Inferior parietal cortex (tissue), 1 donor: ENCODE results near the gene U2AF1L4.
"Not testable (repeated sequence)": the region's sequence is repeated elsewhere in the genome, so short reads cannot be mapped to it uniquely, and the experiment has no call there.

Experiments
- DNase-seq: peaks from one replicate; pipeline ENCODE4 v3.0.0-alpha.2; 2016; ENCODE audit errors: extremely low spot score

U2AF1L4 gene

DNA sequence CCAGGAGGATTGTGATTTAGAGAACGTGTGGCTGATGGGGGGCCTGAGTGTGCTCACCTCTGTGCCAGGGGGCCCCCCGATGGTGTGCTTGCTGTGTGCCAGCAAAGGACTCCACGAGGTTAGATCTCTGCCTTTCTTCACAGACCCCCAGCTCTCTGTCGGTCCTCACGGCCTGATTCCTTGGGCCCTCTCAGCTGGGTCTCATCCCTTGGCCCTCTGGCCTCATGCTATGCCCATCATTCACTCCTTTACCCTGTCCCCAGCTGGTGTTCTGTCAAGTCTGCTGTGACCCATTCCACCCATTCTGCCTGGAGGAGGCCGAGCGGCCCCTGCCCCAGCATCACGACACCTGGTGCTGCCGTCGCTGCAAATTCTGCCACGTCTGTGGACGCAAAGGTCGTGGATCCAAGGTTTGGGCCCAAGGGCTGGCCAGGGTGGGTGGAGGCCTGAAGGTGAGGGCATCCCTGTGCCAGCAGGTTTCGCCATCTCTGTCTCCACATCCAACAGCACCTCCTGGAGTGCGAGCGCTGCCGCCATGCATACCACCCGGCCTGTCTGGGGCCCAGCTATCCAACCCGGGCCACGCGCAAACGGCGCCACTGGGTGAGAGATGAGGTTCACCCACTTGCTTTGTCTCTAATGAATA, 19.9 kb downstream of the U2AF1L4 start:
- DNase-seq, result no peak

DNA sequence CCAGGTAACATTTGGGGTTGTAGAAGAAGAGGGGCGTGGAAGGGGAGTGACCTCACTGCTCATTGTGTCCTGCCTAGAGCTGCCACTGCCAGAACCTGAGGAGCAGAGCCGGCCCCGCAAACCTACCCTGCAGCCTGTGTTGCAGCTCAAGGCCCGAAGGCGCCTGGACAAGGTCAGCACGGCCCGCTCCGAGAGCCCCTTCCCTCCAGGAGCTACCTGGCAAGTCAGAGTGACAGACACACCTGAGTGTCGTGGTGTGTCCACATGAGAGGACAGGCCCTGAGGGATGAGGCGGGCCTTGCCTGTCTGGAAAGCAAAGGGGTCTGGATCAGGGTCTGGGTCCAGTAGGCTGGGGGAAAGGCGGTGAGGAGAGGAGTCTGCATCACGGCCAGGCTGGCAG, 20.7 kb downstream of the U2AF1L4 start:
- no peak for DNase-seq

DNA sequence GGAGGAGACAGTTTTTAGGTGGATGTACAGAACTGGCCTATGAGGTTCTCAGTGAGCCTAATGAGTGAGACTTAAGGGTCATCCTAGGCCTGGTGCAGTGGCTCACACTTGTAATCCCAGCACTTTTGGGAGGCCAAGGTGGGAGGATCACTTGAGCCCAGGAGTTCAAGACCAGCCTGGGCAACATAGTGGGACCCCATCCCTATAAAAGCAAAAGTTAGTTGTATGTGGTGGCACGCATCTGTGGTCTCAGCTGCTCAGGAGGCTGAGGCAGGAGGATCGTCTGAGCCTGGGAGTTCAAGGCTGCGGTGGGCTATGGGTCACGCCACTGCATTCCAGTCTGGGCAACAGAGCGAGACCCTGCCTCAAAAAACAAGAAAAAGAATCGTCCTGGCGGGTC, 21.1 kb downstream of the U2AF1L4 start:
- DNase-seq, result not testable (repeated sequence)

DNA sequence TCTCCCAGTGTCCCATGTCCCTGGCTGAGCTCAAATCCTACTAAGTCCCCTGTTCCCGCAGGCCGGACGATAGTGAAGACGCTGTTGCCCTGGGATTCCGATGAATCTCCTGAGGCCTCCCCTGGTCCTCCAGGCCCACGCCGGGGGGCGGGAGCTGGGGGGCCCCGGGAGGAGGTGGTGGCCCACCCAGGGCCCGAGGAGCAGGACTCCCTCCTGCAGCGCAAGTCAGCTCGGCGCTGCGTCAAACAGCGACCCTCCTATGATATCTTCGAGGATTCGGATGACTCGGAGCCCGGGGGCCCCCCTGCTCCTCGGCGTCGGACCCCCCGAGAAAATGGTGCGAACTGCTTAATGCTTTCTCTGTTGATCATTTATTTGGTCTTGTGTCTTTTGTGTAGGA, 21.5 kb downstream of the U2AF1L4 start:
- no peak for DNase-seq

DNA sequence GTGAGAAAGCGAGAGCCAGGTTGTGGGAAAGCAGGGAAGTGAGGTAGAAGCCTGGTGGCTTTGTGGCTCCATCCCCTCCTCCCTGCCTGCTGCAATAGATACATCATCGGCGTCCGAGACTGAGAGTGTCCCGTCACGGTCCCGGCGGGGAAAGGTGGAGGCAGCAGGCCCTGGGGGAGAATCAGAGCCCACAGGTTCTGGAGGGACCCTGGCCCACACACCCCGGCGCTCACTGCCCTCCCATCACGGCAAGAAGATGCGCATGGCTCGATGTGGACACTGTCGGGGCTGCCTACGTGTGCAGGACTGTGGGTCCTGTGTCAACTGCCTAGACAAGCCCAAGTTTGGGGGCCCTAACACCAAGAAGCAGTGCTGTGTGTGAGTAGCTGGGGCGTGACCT, 22.3 kb downstream of the U2AF1L4 start:
- DNase-seq, result no peak

DNA sequence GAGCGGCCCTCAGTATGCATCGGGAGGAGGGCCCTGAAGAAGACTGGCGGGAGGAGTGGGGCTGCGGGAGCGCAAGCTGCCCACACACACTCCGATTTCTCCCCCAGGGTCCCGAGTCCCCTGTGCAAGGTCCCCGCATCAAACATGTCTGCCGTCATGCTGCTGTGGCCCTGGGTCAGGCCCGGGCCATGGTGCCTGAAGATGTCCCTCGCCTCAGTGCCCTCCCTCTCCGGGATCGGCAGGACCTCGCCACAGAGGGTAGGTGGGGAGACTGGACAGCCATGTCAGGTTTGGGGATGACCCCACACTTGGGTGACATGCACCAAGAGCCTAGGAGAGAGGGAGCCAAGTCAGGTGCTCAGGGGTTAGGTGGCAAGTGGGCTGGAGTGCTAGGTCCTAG, 22.8 kb downstream of the U2AF1L4 start:
- DNase-seq, result no peak

DNA sequence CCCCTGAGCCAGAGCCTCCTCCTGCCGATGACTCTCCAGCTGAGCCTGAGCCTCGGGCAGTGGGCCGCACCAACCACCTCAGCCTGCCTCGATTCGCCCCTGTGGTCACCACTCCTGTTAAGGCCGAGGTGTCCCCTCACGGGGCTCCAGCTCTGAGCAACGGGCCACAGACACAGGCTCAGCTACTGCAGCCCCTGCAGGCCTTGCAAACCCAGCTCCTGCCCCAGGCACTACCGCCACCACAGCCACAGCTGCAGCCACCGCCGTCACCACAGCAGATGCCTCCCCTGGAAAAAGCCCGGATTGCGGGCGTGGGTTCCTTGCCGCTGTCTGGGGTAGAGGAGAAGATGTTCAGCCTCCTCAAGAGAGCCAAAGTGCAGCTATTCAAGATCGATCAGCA, 23.8 kb downstream of the U2AF1L4 start:
- no peak for DNase-seq

DNA sequence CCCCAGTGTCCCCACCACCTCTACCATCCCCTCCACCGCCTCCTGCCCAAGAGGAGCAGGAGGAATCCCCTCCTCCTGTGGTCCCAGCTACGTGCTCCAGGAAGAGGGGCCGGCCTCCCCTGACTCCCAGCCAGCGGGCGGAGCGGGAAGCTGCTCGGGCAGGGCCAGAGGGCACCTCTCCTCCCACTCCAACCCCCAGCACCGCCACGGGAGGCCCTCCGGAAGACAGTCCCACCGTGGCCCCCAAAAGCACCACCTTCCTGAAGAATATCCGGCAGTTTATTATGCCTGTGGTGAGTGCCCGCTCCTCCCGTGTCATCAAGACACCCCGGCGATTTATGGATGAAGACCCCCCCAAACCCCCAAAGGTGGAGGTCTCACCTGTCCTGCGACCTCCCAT, 24.6 kb downstream of the U2AF1L4 start:
- DNase-seq, result no peak

DNA sequence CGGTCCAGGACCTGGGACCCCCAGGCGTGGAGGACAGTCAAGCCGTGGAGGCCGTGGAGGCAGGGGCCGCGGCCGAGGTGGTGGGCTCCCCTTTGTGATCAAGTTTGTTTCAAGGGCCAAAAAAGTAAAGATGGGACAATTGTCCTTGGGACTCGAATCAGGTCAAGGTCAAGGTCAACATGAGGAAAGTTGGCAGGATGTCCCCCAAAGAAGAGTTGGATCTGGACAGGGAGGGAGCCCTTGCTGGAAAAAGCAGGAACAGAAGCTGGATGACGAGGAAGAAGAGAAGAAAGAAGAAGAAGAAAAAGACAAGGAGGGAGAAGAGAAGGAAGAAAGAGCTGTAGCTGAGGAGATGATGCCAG, 25.1 kb downstream of the U2AF1L4 start:
- DNase-seq, result no peak

DNA sequence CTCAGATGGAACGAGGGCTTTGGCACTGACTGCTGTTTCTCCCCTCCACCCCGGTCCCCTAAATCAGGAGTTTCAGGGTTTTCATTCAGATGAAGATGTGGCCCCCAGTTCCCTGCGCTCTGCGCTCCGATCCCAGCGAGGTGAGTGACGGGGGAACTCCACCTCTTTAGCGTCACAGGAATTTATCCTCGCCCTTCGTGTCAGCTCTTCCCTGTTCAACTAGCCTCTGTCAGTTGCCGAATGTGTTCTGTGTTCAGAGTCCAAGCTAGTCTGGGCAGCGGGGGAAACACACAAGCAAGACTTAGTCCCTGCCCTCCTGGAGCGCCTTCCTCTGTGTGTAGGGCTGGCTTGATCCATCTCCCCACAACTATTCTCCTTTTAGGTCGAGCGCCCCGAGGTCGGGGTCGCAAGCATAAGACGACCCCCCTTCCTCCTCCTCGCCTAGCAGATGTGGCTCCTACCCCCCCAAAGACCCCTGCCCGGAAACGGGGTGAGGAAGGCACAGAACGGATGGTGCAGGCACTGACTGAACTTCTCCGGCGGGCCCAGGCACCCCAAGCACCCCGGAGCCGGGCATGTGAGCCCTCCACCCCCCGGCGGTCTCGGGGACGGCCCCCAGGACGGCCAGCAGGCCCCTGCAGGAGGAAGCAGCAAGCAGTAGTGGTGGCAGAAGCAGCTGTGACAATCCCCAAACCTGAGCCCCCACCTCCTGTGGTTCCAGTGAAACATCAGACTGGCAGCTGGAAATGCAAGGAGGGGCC, 25.6 kb downstream of the U2AF1L4 start:
- DNase-seq, result no peak

DNA sequence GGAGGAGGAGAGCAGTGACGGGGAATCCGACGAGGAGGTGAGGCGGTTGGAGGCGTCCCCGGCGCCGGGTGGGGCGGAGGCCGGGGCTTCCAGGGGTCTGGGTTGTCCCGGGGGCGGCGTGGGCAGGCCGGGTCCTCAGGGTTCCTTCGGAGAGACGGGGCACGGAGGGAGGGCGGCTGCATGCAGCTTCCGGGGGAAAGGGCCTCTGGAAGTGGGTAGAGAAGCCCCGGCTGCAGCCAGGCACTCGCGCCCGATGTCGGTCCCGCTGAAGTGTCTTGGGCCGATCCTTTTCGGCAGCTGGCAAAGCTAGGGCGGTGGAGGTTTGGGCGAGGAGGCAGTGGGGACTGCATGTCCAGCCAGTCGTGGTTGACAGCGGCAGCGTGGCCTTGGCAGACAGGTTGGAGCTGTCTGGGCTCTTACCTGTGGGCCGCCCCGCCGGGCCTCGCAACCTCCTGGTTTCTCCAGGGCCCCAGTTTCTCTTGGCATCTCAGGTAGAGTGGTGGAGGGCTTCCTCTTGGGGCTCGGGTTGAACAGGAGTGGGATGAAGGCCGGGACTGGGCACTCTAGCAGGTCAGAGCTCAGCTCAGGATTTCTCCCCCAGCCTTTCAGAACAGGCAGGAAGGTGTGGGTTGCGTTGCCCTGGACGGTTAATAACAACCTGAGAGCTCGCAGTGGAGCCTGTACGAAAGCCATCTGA, 26.7 kb downstream of the U2AF1L4 start:
- DNase-seq, result no peak

DNA sequence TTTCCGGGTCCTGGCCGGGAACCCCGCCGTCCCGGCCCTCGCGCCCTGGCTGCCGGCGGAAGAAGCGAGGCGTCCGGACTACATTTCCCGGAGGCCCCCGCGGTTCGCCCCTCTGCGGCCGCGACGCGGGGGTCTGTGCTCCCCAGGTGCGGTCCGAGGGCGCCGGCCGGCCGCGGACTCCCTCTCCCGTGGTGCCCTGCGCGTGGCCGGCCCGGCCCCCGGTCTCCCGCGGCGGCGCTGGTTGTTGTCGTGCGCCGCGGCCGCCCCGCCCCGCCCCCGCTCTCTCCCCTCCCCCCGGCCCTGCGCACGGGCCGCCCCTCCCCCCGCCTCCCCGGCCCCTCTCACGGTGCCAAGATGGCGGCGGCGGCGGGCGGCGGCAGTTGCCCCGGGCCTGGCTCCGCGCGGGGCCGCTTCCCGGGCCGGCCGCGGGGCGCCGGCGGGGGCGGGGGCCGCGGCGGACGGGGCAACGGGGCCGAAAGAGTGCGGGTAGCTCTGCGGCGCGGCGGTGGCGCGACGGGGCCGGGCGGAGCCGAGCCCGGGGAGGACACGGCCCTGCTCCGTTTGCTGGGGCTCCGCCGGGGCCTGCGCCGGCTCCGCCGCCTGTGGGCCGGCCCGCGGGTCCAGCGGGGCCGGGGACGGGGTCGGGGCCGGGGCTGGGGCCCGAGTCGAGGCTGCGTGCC, 27.4 kb downstream of the U2AF1L4 start, which contains the start of gene KMT2B:
Gene KMT2B, plus strand, starts transcription at position 339 of the 680 bp plus-strand sequence. Its CDS starts 16 bp downstream, at position 355.
- no peak for DNase-seq

DNA sequence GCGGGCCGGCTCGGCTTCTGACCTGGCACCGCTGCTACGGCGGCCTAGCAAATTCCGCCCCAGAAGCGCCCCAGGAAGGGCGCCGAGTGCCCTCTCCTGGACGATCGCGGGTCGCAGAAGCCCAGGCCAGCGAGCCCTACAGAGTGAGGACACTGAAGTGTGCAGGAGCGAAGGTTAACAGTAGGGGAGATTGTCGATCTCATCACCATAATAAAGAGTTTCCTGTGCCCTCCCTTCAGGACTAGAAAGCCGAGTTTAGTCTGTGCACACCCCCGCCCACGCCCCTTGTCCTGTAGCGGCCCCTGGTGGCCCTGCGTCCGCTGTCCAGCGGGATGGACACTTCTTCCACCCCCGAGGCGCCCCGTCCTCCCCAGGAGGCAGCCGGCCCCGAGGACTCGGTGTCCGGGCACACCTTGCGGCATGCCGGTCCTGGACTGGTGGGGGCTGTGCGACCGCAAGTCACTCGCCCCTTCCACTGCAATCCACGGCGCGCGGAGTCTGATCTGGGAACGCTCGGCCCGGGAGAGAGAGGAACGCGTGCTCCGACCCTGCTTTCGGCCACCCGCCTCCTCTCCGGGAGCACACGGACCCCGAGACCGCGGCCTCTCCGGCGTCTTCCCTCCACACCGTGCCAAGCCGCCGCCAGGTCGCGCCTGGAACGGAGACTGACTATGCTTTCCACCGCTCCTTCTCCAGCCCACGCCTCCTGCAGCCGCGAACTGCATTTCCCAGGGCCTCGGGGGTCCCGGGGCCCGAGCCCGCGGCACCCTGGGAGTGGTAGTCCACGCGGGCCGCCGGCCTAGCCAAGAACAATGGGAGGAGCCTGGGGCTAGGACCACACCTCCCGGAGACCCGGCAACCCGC, 28.2 kb downstream of the U2AF1L4 start:
- DNase-seq, result peak; percentile 92

DNA sequence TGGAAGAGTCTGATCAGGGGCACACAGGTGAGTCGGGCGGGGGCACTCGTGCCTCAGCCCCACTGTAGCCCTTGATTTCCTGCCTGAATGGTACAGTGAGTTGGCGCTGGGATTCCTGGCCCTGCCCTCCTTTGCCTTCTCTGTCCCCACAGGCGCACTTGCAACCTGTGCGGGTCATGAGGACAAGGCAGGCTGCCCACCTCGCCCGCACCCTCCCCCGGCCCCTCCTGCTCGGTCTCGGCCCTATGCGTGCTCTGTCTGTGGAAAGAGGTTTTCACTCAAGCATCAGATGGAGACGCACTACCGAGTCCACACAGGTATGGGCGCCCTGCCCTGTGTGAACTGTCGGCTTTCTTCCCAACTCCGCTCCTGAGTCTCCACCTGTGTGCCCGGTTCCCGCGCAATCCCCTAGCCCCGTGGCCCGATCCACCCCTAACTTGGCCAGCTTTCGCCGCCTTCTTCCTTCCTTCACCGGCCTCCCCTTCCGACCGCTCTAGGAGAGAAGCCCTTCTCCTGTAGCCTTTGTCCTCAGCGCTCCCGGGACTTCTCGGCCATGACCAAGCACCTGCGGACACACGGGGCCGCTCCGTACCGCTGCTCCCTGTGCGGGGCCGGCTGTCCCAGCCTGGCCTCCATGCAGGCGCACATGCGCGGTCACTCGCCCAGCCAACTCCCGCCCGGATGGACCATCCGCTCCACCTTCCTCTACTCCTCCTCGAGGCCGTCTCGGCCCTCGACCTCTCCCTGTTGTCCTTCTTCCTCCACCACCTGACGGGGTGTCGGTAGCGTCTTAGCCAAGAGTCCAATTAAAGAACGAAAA, 29.0 kb downstream of the U2AF1L4 start:
- no peak for DNase-seq

DNA sequence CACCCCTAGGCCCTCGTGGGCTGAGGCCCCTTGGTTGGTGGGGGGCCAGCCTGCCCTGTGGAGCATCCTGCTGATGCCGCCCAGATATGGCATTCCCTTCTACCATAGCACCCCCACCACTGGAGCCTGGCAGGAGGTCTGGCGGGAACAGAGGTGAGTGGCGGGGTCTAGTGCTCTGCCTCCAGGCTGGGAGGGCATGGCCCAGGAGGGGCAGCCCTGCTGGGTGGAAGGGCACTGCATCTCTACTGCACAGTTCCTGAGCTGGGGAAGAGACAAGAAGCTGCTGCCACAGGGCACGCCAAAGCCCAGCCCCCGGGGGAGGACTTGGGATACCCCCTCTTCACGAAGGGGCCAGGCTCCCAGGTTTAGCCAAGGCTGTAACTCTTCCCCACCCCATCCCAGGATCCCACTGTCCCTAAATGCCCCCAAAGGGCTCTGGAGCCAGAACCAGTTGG, 29.8 kb downstream of the U2AF1L4 start:
- no peak for DNase-seq

DNA sequence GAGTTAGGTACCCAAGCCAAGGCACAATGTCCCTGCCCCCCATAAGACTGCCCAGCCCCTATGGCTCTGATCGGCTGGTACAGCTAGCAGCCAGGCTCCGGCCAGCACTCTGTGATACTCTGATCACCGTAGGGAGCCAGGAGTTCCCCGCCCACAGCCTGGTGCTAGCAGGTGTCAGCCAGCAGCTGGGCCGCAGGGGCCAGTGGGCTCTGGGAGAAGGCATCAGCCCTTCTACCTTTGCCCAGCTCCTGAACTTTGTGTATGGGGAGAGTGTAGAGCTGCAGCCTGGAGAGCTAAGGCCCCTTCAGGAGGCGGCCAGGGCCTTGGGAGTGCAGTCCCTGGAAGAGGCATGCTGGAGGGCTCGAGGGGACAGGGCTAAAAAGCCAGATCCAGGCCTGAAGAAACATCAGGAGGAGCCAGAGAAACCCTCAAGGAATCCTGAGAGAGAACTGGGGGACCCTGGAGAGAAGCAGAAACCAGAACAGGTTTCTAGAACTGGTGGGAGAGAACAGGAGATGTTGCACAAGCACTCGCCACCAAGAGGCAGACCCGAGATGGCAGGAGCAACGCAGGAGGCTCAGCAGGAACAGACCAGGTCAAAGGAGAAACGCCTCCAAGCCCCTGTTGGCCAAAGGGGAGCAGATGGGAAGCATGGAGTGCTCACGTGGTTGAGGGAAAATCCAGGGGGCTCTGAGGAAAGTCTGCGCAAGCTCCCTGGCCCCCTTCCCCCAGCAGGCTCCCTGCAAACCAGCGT, 30.4 kb downstream of the U2AF1L4 start:
- no peak for DNase-seq

DNA sequence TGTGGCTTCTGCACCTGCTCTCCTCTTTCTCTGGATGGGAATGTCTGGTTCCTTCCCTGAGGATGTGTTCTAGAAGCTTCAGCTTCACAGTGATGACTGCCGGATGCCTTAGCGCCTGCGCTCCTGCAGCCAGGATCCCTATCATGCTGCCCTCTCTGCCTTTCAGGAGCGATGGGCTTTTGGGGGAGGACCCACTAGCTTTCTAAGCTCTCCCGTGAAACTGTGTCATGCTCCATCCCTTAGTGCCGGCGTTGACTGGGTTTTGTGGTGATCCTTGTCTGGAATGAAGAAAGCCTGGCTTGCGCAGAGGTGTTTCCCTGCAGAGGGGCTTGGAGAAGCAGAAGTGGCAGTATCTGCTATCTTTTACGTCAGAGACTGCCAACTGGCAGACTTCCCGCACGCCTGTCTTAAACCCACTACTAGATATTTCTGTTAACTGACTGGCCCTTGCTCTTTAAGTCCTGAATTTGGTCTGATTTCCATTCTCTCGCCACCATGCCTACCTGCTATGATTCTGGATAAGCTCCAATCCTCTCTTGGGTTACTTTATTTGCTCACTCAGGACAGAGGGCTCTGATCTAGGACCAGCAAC, 31.2 kb downstream of the U2AF1L4 start:
- DNase-seq, result no peak

DNA sequence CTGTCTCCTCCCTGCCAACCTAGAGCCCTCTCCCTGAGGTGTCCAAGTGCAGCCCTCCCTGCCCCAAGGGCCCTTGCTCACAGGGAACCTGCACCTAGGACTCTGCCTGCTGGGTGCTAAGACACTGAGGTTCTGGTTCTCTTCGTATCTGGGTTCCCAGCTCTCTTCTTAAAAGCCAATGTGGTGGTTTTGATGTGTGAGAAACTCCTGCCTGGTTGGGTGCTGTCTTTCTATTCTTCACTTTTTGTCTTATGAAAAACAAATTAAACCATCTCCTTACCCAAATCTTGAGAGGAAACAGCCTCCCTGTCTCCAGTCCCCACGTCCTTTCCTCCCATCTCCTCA, 31.7 kb downstream of the U2AF1L4 start:
- no peak for DNase-seq
